Urothelium cell line (cell line): ENCODE results near the gene ZNF750.
"Not testable (repeated sequence)": the region's sequence is repeated elsewhere in the genome, so short reads cannot be mapped to it uniquely, and the experiment has no call there.

Experiments used
- DNase-seq: peaks from one replicate; pipeline ENCODE4 v3.0.0; 2011; ENCODE audit warnings: low spot score, mixed read lengths
- FAIRE-seq: peaks from 2 replicates; lab custom pipeline; 2011; peaks lifted over from hg19 to GRCh38; lab: Jason Lieb, UNC

The ZNF750 gene

DNA sequence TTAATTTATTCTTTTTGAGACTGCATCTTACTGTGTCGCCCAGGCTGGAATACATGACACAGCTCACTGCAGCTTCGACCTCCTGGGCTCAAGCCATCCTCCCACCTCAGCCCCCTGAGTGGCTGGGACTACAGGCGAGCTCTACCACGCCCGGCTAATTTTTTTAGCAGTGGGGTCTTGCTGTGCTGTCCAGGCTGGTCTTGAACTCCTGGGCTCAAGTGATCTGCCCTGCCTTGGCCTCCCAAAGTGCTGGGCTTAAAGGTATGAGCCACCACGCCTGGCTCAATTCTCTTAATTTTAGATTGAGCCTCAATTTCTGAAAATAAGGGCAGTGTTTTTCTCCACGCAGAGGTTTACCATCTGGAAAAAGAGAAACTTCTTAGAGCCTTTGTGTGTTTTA, 41.1 kb downstream of the ZNF750 start:
- no peak for FAIRE-seq
- no peak for DNase-seq

DNA sequence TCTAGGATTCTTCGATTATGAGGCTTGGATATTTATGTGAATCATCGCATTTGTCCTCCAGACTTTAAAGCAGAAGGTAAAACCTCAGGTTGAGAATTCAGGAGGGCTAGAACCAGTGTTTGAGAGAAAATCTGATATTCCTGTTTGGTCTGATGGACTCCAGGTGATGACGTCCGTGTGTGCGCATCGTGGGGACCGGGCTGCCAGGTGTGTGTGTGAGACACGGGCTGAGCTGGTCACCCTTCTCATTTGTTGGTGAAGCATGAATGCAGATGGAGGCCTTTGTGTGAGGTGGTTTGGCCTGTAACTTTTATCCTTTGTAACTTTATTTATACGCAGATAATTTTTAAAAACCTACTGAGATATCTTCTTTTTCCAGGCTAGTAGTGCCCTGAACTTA, 42.8 kb downstream of the ZNF750 start:
- FAIRE-seq (no peak), DNase-seq (no peak)

DNA sequence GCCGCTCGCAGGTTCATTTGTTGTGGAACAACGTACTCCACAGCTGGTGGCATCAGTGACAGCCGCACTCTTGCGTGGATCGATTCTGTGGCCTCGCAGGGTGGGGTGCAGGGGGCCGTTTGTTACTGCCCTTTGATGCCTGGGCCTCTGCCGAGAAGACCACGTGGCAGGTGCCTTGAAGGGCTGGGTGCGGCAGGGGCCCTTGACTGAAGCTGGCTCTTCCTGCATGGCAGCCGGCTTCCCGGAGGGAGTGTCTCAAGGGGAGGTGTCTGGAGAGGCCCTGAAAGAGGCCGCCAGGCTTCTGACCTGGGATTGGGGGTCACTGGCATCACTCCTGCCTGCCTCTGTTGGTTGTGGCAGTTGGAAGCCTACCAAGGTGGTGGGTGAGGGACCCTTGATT, 44.2 kb downstream of the ZNF750 start:
- FAIRE-seq (no peak), DNase-seq (no peak)

DNA sequence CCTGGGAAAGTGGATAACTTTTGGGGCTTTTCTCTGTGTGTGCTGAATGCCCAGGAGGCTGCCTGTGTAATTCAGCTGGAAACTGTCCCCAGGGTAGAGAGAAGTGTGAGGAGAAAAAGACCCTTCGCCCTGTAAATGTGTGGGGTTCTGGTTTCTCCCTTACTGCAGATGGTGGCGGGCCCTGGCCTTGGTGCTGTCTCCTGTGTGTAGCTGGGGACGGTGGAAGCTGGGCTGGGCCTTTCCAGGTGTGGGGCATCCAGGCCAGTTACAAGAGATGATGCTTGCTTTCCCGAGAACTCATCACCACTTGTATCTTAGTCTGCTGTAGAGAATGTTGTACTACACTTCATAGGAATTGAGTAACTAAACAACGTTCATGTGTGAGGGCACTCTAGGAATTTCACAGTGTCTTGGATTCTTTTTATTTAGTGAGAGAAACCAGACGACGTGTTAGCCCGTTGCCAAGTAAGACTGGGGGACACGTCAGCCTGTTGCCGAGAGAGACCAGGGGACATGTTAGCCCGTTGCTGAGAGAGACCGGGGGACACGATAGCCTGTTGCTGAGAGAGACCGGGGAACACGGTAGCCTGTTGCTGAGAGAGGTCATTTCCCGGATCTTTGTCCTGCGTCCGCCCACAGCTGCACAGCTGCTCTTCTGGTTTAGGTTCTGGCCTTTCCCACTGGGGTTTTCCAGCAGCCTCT, 44.9 kb downstream of the ZNF750 start:
- no peak for DNase-seq
- no peak for FAIRE-seq

DNA sequence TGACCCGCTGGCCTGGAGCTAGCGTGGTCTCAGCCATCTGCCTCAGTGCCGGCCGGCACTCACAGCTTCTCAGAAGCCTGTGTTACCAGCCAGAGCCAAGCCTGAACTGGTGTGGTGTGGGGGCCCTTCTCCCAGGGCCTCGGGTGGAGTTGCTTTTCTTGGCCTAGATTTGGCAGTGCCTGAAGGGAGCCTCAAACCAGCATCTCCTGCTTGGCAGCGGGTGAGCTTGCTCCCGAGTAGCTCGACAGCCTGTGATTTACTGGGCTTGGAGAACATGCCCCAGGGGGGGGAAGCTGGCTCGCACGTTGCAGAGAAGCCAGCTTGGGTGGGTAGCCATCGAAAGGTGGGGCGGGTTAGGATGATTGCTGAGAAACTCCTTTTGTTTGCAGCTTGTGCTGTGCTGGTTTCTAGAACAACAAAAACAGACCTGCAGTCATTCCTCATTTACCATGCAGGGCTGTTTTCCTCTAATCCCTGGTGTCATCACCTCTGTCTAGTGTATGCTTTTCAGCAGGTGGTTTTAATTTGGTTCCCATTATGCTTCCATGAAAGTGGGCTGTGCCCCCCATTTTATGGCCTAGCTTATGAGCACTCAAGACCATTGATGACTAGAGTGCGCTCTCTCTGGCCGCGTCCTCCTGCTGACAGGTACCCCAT, 45.7 kb downstream of the ZNF750 start:
- FAIRE-seq (no peak), DNase-seq (no peak)

DNA sequence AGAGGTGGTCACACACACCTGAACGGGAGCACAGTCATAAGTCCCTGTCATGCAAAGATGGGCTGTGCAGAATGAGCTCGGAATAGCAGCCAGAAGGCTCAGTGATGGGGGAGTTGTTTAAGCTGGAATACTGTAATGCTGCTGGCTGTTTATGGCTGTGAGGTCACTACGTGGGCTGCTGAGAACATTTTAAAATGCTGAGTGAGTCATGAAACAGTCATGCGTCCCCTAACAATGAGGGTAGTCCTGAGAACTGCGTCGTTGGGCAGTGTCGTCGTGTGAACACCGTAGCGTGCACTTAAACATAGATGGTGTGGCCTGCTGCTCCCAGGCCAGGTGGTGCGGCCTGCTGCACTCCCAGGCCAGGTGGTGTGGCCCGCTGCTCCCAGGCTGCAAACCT, 48.3 kb downstream of the ZNF750 start:
- DNase-seq: peak; percentile 85
- FAIRE-seq: peak; percentile 99

DNA sequence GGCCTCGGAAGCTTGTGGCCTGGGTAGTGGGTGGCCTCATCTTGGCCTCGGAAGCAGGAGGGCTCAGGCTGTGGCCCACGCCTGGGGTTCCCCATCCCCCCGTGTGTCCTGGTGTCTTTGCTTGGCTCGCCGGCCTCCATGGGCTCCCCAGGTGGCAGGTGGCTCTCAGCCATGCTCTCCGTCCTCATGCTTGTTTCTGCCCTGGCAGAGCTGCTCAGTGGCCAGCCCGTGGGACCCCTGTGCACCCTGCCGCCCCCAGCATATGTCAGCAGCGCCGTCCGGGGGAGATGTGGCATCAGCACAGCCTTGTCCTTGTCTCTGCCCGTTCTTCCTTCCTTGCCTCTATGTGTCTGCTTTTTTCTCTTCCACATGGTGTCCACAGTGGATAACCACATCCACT, 49.4 kb downstream of the ZNF750 start:
- FAIRE-seq (peak; percentile 84), DNase-seq (no peak)

DNA sequence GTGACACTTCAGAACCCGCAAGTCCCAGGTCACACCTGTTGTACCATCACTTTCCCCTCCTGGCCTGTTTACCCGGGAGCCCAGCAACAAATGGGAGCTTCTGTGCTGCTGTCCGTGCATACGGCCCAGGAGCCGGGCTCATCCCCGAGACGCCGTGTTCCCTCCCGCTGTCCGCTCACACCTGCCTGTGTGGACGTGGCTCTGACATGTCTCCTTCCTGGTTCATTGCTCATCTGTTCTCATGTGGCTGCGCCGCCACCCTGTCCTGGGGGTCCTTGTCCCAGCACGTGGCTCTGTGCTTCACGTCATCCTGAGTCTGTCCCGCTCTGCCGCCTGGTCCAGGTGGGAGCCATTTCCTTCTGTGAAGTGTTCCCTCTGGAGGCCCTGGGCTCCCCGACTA, 50.0 kb downstream of the ZNF750 start:
- no peak for FAIRE-seq

DNA sequence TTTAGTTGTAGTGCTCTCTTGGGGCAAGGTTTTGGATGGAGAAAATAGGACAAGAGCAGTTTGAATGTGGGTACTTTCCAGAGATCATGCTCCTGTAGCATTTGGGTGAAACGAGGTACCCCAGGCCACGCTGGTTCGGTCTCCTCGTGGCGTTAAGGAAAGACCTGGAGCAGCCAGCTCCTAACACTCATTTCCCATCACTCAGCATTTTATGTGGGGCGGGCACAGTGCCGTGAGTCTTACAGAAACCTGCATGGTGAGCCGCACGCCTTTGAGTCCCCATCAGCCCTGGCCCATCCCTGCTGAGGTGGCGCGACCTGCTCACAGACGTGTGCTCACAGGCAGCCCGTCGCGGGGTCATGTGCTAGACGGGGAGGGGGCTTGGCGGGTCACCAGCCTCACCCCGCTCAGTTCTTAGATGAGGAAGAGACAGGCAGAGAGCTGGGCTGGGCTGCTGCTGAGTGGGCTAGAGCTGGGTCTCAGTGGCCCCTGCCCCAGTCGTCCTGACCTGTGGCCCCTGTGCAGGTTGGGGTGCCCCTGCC, 50.7 kb downstream of the ZNF750 start:
- FAIRE-seq (no peak), DNase-seq (no peak)

More for the DNA sequence above, 50.0 kb downstream of the ZNF750 start:
- DNase-seq: no peak

DNA sequence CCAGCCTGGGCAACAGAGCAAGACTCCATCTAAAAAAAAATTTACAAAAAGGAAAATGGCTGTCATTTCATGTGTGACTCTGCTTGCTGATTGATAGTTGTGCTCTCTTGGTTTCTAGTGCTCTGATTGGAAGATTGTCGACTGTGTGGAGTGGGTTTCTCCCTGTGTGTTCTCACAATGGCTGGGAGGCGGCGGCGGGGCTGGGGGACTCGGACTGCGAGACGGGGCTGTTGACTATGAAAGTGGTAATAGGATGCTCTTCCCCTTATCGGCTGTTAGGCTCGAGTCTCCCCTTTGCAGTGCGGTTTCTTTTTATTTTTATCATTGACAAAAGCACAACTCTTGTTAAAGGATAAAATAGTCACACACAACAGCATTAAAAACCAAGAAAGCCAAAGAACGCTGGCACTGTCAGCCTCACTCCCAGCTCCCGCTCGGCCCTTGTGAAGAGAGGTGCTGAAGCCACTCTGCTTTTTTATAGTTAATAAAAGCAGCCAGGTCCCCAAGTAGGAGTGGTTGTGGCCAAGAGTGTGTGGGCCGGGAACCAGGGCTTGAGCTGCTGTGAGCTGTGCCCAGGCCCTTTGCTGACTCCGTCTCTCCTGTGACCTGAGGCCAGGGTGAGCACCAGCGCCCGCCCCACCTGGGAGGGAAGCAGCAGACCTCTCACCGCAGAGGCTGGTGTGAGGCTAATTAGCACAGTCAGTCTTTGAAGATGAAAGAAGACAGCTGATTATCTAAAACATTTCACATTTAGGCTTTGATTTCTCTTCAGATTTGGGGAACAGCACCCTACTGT, 51.4 kb downstream of the ZNF750 start:
- DNase-seq (no peak), FAIRE-seq (peak; percentile 5)

DNA sequence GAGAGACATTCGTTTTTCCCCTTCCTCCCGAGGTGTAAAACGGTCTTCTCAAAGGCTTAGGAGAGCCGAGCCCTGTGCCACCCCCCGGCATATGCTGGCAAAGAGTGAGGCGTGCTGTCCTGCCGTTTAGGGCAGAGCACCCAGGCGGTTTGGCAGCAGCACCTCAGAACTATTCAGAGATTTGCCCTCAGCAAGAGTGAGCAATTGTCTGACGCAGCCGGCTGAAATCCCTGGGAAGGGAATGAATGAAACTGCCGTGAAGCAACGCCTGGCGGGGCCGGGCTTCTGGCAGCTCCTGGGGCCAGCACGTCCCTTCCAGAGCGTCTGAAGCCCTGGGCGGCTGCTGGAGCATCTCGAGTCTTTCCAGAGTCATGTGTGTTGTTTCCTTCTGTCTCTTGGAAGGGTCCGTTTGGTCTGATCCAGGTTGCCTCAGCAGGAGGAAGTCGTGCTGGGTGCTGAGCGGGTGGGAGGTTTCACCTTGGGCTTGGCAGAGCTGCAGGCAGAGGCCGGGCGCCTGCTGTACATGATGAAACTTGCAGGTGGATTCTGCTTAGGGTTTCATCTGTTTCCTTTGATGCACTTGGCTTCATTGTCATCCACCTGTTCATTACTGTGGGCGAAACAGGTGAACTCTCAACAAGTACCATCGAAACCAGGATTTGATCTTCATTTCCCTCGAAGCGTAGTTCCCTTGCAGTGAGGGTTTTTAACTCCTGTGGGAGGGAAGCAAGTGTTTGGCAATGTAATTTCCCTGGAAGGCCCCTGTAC, 52.6 kb downstream of the ZNF750 start:
- DNase-seq (no peak), FAIRE-seq (no peak)

DNA sequence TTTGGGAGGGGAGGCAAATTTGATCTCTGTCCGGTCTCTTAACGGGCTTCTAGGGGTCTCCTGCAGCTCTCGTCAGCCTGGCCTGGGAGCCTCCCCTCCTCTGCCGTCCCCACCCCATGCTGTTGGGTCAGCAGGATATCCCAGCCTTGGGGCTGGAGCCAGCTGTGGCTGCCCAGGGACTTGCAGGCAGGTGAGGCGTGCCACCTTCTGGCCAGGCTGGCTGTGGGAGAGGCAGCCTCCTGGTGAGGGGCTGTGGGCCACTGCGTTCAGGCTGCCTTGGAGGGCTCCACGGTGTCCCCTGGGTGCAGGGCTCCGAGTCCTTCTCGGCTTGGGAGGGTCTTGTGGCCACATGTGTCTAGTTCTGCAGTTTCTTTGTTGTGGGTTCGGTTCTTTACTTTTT, 53.4 kb downstream of the ZNF750 start:
- FAIRE-seq (no peak), DNase-seq (no peak)

DNA sequence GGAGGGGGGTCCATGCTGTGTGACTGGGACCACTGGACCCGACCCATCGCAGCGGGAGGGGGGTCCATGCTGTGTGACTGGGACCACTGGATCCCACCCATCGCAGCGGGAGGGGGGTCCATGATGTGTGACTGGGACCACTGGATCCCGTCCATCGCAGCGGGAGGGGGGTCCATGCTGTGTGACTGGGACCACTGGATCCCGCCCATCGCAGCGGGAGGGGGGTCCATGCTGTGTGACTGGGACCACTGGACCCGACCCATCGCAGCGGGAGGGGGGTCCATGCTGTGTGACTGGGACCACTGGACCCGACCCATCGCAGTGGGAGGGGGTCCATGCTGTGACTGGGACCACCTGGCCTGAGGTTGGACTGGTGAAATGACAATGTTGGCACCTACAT, 54.2 kb downstream of the ZNF750 start:
- peak; percentile 17 for FAIRE-seq
- not testable (repeated sequence) for DNase-seq

DNA sequence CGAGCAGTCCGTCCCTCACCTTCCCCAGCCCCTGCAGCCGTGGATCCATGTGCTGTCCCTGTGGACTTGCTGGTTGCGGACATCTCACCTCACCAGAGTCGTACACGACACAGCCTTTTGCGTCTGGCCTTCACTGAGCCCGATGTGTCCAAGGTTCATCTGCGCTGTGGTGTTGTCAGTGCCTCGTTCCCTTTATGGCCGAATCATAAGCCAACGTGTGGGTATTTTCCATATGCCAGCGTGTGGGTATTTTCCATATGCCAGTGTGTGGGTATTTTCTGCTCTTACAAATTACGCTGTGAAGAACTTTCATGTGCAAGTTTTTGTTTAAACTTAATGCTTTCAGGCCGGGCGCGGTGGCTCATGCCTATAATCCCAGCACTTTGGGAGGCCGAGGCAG, 56.3 kb downstream of the ZNF750 start:
- DNase-seq (no peak), FAIRE-seq (no peak)

DNA sequence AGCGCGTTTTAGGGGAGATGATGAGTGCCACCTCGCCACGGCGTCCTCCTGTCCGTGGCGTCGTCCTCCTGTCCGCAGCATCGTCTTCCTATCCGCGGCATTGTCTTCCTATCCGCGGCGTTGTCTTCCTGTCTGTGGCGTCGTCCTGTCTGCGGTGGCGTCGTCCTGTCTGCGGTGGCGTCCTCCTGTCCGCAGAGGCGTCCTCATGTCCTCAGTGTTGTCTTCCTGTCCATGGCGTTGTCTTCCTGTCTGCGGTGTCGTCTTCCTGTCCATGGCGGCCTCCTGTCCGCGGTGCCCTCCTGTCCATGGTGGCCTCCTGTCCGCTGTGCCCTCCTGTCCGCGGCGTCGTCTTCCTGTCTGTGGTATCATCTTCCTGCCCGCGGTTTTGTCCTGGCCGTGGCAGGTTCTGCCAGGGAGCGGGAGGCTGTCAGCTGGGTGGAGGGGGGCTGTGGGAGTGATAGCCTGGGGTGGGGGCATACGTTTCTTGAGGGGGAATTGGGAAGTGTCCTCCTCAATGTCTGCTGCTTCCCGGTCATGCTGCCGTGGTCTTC, 57.1 kb downstream of the ZNF750 start:
- DNase-seq: no peak
- peak; percentile 35 for FAIRE-seq

DNA sequence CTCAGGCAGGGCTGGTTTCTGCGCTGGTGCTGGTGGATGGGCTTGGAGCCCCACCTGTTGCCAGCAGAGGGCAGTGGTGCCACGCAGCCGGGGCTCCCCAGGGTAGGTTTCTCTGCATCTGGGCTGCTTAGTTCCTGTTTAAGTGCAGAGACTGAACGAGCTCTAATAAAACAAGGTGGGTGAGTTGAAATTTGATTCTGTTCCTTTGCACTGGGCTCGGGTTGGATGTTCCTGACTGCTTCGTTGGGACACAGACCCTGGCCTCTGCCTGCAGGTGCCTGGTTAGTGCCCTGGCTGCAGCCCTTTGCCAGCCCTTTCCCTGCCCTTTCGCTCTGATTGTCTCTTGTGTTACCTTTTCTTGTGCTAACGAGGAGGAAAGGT, 57.9 kb downstream of the ZNF750 start:
- FAIRE-seq (peak; percentile 63), DNase-seq (peak; percentile 91)

DNA sequence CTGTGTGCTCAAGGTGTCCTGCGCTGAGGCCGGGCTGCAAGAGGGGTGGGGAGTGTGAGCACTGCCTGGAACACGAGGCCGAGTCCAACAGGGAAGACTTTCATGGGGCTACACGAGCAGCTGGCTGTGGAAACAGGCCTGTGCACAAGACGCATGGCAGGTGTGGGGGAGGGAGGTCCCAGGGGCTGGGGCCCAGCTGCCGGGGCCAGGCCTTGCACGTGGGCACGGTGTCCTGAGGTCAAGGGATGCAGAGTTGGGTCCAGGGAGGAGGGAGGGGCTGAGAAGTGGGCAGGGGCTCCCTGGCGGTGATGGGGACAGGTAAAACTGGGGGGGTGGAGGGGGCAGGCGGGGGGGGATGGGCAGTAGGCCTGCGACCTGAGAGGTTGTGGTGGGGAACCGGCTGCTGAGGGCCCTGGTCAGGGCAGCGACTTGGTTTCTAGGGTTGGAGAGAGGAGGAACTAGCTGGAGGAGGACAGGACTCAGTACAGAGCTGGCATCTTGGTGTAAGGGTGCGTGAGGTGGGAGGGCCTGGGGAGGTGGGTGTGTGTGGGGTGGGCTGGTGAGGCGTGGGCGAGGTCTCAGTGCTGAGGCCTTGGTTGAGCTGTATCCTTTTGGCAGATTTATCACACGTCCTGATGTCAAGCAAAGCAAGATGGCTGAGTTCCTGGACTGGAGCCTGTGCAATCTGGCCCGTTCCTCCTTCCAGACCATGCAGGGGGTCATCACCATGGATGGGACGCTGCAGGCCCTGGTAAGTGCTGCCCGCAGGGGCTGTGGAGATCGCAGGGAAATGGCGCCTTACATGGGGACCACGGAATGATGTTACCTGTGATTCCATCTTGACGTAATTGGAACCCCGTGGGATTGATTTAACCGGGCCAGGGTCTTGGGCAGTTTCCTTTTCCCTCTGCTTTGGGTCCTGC, 58.6 kb downstream of the ZNF750 start:
- peak; percentile 27 for FAIRE-seq
- DNase-seq: no peak

DNA sequence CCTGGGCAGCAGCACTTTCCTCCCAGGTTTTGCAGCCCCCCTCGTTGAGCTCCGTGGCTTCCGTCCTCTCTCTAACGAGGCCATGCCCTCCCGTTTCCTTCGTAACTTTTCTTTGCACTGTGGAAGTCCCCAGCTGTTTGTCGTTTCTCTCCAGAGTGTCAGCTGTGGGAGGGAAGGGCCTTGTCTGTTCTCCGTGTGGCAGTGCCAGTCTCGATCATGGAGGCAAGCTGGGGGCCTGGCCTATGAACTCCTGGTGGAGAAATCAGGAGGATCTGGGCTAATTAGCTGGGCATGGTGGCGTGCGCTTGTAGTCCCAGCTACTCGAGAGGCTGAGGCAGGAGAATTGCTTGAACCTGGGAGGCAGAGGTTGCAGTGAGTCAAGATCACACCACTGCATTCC, 59.6 kb downstream of the ZNF750 start:
- no peak for DNase-seq
- peak; percentile 32 for FAIRE-seq

DNA sequence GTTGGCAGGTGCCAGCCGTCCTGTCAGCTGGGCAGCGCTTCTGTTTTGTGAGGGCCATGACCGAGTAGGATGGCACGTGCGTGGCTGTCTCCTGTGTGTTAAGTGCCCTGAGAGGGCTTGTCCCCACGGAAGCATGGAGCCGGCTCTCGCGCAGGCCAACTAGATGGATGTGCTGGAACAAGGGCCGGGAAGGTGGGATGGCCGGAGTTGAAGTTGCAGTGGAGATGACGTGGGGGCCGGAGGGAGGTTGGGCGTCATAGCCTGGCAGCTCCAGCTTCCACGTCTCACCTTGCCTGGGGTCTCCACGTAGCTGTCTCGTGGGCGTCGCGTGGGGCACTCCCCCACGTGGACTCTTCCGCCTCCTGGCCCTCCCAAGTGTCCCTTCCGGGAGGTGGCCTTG, 60.3 kb downstream of the ZNF750 start:
- FAIRE-seq (no peak), DNase-seq (no peak)
